SKM-1 treated with dmso at 0.1 percent for 144 hours (cell line): ENCODE data around the gene CDH13.

Experiments used
- DNase-seq: peaks from one replicate; lab custom pipeline; 2025; ENCODE audit not compliant: unreplicated experiment; lab: John Stamatoyannopoulos, UW

The CDH13 gene

DNA sequence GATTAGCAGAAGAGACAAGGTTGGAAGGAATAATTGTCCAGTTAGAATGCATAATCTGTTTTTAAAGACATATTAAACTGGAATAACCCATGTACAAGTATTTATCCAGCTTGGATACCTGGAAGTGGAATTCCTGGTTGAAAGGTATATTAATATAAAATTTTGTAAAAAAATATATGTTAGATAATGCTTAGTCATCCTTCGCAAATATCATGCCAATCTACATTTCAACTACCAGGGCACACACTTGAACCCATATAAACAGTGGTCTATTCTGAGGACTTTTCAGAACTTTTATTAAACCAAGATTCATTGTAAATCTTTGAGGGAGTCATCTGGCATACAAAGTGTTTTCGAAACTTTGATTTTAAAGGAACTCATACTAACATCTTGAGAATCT, 911.9 kb downstream of the CDH13 start:
- no peak for DNase-seq

DNA sequence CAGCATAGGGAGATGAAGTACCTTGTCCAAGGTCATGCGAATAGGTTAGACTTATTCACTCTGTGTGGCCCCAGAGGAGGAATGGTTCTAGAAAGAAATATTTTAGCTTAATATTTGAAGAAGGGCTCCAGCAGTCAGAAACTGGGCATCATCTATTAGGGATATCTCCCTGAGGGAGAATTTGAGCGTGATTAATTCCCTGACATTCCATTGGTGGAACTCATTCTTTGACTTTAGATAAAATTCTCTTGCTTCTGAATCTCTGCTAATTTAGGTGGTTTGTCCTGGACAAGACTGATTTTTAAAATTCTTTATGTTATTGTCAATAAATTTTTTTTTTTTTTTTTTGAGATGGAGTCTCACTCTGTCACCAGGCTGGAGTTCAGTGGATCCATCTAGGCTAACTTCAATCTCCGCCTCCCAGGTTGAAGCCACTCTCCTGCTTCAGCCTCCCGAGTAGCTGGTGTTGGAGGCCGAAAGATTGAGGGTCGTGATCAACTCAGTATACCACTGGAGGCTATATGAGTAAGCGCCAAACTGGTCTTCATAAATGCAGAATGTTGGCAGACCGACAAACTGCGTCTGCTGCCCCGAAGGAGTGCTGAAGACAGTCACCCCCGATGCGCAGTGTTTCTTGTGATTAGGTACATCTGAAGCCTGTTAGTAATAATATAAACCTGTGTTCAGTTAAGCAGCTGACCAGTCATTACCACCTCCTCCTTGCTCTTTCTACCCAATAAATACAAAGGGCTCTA, 913.1 kb downstream of the CDH13 start:
- no peak for DNase-seq

DNA sequence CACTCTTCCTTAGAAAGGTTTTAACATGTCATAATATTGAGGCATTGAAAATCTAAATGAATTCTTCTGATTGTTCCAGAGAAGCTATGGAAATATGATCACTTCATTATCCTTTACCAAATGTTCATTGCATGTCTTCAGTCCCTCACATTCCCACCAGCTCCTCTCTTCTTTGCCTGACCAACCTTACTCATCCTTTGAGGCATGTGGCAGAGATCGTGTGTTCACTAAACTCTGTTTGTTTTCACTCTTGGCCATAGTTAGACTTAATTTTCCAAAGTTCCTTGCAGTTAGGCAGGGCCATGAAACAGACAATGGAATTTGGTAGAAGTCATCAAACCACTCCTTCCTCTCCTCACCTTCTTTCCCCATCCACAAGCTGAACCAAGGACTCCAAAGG, 914.5 kb downstream of the CDH13 start:
- no peak for DNase-seq

DNA sequence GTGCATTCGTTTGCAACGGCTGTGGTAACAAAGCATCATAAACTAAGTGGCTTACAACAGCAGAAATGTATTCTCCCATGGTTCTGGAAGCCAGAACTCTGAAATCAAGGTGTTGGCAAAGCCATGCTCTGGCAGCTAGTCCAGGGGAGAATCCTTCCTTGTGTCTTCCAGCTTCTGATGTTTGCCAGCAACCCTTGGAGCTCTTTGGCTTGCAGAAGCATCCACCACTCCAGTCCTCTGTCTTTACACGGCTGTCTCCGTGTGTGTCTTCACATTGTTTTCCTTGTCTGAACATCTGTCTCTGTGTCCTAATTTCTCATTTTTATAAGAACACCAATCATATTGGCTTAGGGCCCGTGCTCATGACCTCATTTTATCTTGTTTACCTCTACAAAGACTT, 915.7 kb downstream of the CDH13 start:
- DNase-seq: no peak

DNA sequence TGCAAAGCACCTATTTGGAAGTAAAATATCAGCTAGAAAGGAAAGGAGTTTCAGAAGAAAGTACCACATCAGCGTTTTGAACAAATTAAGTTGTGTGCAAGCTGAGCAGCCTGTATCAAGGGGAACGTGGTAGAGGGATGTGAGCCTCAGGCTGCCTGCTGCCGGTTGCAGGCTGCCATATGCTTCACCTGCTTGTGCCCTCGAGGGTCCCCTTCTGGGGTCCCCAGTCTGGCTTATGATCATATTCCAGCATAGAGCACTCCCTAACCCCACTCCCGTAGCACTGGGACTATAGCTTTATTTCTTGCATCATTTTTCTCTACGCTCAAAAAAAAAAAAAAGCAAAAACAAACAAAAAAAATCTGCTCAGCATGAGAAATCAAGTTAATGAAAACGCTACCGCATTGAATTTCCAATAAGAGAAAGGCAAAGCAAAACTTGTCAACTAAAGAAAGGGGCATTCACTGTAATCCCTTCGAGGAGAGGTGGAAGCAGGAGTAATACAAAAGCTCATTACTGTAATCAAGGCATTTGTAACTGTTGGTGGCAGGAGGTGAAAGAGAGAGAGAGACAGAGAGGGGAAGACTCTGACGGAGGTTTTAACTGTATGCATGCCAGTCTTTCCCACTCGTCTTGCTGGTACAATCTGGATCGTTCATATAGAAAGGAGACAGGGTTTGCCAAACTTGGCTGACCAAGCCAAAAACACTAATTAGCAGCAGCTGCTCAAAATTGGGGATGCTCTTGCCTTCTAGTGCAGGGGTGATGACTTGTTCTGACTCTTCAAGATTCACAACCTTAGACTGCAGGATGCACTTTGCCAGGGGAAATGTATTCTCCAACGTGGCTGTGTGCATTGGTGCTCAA, 922.8 kb downstream of the CDH13 start:
- no peak for DNase-seq

DNA sequence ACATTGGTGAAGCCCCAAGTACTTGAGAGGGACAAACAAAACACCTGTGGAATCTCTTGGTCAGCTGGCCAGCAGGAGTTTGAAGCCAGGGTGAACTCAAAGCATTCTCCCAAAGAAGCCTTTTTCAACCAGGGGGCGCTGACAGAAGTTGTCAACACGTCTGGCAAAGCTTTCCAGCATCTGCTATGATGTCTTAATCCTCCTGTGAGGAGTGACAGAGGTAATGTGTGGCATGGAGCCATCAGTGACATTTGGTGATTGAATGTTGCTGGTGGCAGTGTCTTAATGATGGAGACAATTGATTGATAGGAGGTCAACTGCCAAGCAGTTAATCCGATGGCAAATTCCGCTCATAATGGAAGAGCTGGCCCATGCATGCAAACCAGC, 923.4 kb downstream of the CDH13 start:
- no peak for DNase-seq

DNA sequence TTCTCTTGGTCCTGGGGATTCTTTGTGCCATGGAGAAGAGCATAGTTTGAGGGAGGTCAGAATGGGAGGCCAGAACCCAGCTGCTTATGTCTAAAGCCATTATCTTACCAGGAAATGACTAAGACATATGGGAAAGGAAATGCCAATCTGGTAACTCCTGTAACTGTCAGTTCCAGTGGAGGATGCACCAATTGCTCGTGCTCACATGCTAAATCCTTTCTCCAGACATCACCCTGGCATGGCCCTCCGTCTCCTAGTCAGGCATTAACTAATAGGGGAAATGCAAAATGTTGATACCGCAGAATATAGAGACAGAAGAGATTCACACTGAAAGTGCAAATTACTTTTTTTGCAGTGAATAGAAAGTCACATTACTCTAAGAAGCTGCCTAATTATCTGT, 925.5 kb downstream of the CDH13 start:
- no peak for DNase-seq

DNA sequence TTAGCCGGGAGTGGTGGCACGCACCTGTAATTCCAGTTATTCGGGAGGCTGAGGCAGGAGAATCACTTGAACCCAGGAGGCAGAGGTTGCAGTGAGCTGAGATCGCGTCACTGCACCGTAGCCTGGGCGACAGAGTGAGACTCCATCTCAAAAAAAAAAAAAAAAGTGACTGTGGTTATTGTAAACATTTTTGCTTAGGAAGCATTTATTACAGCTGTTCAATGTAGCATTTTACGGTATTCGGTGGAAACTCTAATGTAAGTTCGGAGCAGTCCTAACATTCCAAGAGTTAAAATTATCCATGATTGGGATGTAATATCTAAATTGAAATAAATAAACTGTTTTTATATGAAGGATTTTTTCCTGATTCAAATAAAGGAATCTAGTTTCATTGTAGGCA, 926.2 kb downstream of the CDH13 start:
- DNase-seq: no peak

DNA sequence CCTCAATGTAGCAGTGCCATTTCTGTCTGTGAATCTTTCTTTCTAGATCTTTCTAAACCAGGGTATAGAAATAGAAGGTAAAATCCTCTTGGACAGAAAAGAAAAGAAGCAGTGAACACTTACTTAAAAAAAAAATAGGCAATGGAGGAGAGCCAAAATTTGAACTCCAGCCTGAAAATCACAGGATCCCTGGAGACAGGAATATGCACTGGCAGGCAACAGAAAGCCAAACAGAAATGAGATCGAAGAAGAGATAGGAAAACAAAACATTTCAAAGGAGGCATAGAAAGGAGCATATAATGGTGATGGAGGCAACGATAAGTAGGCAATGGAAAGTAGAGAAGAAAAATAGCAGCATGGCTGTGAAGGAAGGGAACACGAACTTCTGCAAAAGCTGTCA, 927.3 kb downstream of the CDH13 start:
- no peak for DNase-seq

DNA sequence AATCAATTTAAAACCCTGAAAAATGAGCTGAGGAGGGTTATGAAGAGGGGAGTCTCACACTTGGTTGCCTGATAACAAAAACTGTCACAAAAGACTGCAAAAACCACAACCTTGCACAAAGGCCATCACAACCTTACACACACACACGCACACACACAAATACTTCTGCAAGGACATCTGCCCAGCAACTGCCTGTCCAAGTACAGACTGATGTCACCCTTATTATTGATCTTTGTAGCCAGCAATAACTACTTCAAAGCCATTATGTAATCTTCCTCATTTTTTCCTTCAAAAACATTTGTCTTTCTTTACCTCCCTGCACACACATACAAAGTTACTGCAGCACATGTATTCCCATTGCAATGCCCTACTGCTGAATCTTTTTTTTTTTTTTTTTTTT, 927.8 kb downstream of the CDH13 start:
- no peak for DNase-seq

DNA sequence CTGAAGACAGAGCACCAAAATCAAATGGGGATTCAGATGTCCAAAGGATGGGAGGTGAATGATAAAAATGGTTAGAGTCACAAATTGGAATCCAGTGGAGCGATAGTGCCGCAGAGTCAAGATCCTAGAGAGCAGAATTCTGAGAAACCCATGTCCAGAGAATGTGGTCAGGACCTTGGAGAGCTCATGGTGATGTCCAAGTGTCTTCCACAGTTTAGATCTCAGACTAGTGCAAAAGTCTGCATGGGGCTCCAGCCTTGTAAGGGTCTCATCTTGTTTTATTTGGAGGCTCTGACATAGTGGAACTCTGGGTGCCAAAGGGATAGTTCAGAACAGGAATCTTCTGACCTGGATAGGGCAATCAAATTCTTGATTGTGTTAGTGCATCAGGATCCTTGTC, 935.1 kb downstream of the CDH13 start:
- DNase-seq: no peak

DNA sequence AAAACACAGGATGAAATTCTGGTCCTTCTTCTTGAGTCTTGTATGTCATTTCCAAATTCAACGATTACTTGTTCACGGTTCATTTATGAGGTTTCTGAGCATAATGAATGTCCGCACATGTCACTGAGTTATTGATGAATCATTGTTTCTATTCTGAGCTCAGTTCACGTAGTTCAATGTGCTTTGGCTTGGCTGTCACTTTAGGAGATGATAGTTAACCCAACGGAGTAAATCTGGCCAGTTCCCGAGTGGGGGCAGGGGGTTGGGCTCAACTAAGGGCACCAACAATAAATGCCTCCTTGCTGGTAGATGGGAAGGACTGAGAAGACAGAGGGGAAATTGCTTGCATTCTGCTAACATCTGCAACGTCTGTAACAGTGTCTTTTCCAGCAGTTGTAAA, 941.6 kb downstream of the CDH13 start:
- DNase-seq: no peak

DNA sequence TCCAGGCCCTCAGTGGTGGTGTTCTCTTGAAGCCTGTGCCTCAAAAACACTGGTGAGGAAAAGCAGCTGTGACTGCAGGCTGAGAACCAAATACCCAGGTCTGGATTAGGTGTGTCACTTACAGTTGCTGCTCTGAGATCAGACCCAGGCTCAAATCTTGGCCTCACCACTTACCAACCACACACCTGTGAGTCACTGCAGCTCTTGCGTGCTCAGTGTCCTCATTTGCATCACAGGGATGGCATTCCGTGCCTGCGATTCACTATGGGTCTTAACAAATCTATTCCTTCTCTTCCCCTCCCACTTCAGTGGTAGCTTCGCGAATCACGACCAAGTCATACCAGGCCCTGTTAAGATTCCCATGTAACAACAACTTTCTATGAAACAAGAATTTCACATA, 947.6 kb downstream of the CDH13 start:
- no peak for DNase-seq

DNA sequence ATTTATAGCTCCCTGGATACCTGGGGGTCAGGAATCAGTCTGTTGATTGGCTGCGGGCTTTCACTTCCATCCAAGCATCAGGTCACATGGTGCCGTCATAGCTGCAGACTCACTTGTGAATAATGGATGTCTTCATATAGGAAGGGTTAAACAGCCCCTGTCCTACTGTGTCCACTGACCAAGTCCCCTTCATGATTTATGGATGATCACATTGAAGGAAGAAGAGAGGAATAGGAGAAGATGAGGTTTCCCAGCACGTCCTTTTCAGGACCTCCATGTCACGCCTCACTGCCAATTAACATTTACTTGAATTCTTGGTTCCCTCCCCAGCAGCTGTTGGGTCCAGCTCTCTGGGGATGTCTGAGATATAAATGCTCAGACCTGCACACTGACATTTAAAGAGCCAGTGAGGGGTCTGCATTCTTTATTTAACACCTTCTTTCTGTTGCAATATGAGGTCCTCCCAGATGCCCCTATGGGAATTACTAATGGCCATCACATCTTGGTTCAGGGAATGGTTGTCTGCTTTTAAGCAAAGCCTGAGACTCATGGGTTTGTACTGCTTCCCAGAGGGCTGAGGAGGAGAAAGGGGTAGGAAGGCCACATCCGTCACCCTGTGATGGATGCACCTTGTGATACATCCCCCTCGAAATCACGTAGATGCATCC, 950.4 kb downstream of the CDH13 start:
- DNase-seq: no peak

DNA sequence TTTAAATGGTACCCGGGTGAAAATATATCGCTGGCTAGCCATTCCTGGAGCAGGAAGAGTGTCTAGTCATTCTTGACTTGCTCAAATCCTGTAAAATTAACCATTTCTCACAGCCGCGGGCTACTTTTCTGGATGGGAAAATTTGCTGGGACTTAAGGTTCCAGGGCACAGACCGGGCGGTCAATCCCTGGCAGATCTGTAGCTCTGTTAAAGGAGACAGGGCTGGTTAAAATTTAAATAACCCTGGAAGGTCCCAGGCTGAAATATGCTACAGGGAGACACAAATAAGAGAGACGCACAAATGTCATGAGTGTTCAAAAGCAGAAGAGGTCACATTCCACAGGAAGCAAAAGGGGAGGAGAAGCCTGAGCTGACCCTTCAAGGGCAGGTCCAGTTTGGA, 951.4 kb downstream of the CDH13 start:
- DNase-seq: no peak

DNA sequence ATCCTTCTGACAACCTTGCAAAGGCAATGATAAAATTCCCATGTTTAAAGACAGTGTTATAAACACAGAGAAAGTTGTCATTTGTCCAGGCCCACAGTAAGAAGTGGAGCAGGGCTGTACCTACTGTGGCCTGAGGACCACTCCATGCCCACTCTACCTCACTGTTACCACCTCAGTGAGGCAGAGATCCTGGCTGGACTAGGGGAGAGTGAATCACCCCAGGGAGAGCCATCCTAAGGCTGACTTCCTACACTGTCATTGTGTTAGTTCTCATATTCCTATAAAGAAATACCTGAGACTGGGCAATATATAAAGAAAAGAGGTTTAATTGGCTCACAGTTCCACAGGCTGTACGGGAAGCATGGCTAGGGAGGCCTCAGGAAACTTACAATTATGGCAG, 952.3 kb downstream of the CDH13 start:
- DNase-seq: no peak

DNA sequence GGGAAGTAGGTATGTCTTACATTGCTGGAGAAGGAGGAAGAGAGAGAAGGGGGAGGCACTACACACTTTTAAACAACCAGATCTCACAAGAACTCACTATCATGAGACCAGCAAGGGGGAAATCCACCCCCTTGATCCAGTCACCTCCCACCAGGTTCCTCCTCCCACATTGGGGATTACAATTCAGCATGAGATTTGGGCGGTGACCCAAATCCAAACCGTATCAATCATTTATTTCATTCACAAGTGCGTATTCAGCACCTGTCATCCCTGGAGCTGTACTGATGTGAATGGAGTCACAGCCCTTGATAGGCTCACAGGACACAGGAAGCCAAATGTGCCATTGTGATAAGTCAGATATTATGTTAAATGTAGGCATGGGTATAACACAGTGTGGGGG, 952.7 kb downstream of the CDH13 start:
- DNase-seq: no peak

DNA sequence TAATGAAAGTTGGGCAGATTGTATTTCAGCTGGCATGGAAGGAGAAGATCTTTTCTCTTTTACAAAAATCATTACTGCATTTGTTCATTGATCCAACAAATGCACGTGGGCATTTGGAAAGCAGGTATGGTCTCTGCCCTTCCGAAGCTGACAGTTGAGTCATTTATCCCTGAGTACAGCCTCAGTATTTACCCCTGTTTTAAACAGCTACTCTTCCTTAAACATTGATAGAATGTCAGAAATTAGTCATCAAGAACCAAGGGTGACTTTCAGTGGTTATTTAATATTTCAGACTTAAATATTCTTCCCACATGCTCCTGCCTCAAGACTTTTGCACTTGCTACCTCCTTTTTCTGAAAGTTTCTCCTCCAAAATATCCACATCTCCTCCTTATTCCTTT, 954.3 kb downstream of the CDH13 start:
- no peak for DNase-seq

DNA sequence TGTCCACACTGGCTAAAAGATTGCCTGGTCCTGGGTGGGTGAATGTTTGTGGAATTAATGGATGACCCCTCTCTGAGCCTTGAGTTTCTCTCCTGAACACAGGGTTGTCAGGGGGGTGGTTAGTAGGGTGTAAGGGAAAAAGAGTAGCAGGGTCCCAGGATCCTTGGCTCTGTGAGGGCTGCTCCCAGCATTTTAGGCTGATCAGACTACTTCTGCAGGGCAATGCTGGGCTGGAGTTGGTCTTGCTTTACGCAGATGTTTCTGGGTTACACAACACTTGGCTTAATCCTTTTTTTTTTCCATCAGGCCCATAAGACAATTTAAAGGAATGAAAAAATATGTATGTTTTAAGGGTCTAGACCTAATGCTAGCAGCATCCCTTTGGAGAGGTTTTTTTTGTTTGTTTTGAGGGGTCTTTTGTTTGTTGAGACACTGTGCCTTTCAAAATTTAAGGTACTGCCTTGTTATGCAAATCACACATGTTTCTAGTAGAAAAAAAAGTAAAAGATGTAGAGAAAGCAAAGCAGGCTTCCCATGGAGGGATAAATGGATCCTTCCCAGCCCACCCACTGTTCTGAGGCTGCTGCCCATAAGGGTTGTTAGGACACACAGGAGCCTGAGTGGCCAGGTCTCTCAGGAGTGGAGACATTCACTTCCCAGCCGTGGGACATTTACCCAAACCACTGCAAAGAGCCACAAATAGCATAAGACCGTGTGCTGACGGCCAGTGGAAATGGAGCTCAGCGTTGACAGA, 955.4 kb downstream of the CDH13 start:
- DNase-seq: no peak

DNA sequence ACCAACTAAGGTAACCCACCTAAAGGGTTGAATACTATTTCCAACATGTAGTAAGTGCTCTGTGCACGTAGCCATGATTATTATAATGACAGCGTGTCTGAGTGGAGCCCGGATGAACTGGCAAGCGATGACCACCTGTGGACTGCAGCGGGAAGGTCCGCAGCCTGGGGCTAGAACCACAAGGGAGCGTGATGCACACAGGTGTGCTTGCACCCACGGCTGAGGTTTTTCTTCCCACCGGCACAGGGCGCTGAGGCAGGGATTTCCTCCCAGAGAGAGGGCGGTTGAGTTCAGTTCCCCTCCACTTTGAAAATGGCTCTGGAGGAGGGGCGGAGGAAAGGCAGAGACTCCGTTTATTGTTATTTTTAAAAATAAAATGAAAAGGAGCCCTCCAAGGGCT, 959.3 kb downstream of the CDH13 start:
- no peak for DNase-seq

DNA sequence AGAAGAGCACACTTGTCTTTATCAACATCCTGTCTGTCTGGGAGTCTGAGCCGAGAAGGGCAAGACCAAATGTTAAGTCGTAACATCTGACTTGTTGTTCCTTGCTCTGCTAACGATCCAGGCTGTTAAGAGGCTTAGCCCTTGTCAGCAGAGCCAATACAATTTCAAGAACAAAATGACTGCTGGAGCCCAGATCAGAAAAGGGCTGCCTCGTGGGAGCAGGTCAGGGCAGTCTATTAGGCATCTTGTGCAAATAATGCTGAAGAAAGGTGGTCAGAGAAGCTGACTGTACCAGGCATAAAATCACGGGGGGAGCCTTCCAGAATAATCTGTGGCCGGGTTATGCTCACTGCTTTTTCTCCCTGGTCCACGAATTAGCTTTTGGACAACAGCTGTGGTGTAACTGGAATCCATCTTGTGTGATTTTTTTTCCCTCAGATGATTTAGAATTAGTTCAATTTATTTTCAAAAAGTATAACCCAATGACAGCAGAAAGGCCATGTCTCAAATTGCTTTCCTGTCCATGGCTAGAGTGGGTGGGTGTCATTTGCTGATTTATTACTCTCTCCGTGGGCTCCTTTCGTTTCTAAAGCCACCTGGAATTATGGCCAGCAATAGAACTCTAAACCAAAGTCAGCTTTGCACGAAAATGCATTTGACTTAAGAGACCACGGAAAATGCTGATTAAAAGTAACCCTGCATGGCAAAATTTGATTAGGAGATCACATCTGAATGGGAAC, 959.9 kb downstream of the CDH13 start:
- no peak for DNase-seq
